IMR-90 (cell line): ENCODE data around the gene PRSS56. TPM values are rescaled to one million over a fixed set of nuclear protein-coding genes. Genes with fewer than 3 reads are reported as not detected.

Experiments used
- ATAC-seq: fragments of 200-7000 bp; cut with Tn5 transposase; 2 replicates; pipeline ENCODE4 v1.9.1; 2020; ENCODE audit warnings: low read depth, mild to moderate bottlenecking, moderate library complexity
- BruUV-seq: library from RNA; stranded (reverse); fragments of 400-500 nt; replicated peaks from 2 replicates; lab custom pipeline; 2021; lab: Mats Ljungman, UMichigan
- CTCF ChIA-PET: fragments of 300-600 bp; formaldehyde crosslinking; extraction: SDS; loops from one replicate; lab custom pipeline; 2021; ENCODE audit warnings: antibody characterized with exemption; lab: Yijun Ruan, JAX
- POLR2A ChIA-PET: fragments of 300-600 bp; sonication (Branson Sonifier 250); formaldehyde crosslinking; loops from one replicate; lab custom pipeline; 2022; ENCODE audit warnings: antibody characterized with exemption; ENCODE audit not compliant: unreplicated experiment; lab: Charles Lee
- DNase-seq: peaks from one replicate; pipeline ENCODE4 v3.0.0; 2013
- H2AFZ ChIP-seq: replicated peaks from 2 replicates; pipeline ENCODE3; 2013; ENCODE audit warnings: low read length, mild to moderate bottlenecking; ENCODE audit not compliant: poor library complexity
- H2AK5ac ChIP-seq: 2 replicates; pipeline ENCODE4 v1.6.1; 2013; ENCODE audit warnings: low read depth, low read length, inconsistent platforms
- H2AK9ac ChIP-seq: replicated peaks from 2 replicates; pipeline ENCODE3; 2013; ENCODE audit warnings: mild to moderate bottlenecking, low read depth, low read length, moderate library complexity; ENCODE audit not compliant: poor library complexity
- H2BK120ac ChIP-seq: 2 replicates; pipeline ENCODE4 v1.6.1; 2013; ENCODE audit warnings: low read depth, low read length, inconsistent platforms
- H2BK15ac ChIP-seq: 3 replicates; pipeline ENCODE4 v1.6.1; 2013; ENCODE audit warnings: low read depth, low read length, inconsistent platforms
- H2BK20ac ChIP-seq: 2 replicates; pipeline ENCODE4 v1.6.1; 2013; ENCODE audit warnings: low read depth, mild to moderate bottlenecking, inconsistent platforms, low read length, moderate library complexity
- H2BK5ac ChIP-seq: 2 replicates; pipeline ENCODE4 v1.6.1; 2013; ENCODE audit warnings: mild to moderate bottlenecking, low read depth, low read length, inconsistent platforms; ENCODE audit not compliant: poor library complexity, severe bottlenecking
- H3K14ac ChIP-seq: replicated peaks from 2 replicates; pipeline ENCODE4 v1.6.1; 2013; ENCODE audit warnings: low read depth, low read length, inconsistent platforms
- H3K18ac ChIP-seq: 2 replicates; pipeline ENCODE4 v1.6.1; 2013; ENCODE audit warnings: low read depth, low read length, control low read depth
- H3K23ac ChIP-seq: 2 replicates; pipeline ENCODE4 v1.6.1; 2013; ENCODE audit warnings: low read depth, low read length, inconsistent platforms
- H3K27ac ChIP-seq: 2 replicates; pipeline ENCODE4 v1.5.1; 2013; ENCODE audit warnings: mild to moderate bottlenecking, control low read depth, low read length; ENCODE audit not compliant: insufficient read depth
- H3K27me3 ChIP-seq: 2 replicates; pipeline ENCODE4 v1.6.1; 2013; ENCODE audit warnings: low read length; ENCODE audit not compliant: control insufficient read depth, insufficient read depth
- H3K36me3 ChIP-seq: 2 replicates; pipeline ENCODE4 v1.6.1; 2013; ENCODE audit warnings: low read length, mixed read lengths; ENCODE audit not compliant: control insufficient read depth, insufficient read depth
- H3K4ac ChIP-seq: 2 replicates; pipeline ENCODE4 v1.6.1; 2013; ENCODE audit warnings: low read depth, low read length, inconsistent platforms
- H3K4me1 ChIP-seq: 2 replicates; pipeline ENCODE4 v1.6.1; 2013; ENCODE audit warnings: low read length, mixed read lengths; ENCODE audit not compliant: control insufficient read depth, insufficient read depth
- H3K4me2 ChIP-seq: 2 replicates; pipeline ENCODE4 v1.6.1; 2013; ENCODE audit warnings: low read depth, mild to moderate bottlenecking, control low read depth, low read length, moderate library complexity
- H3K4me3 ChIP-seq: 2 replicates; pipeline ENCODE4 v1.5.1; 2013; ENCODE audit warnings: low read depth, mild to moderate bottlenecking, control low read depth, low read length, moderate library complexity; ENCODE audit not compliant: insufficient read depth
- H3K56ac ChIP-seq: 2 replicates; pipeline ENCODE4 v1.6.1; 2013; ENCODE audit warnings: low read length, inconsistent platforms; ENCODE audit not compliant: insufficient read depth; ENCODE audit errors: extremely low read depth
- H3K79me1 ChIP-seq, 2 experiments: 2 replicates each; pipeline ENCODE4 v1.6.1; 2013; ENCODE audit warnings: low read length in 2 of 2, inconsistent platforms in 1 of 2, low read depth in 1 of 2
- H3K9ac ChIP-seq: 2 replicates; pipeline ENCODE4 v1.6.1; 2013; ENCODE audit warnings: low read depth, low read length, control low read depth
- H3K9me1 ChIP-seq: 2 replicates; pipeline ENCODE4 v1.6.1; 2013; ENCODE audit warnings: low read length, inconsistent platforms; ENCODE audit not compliant: insufficient read depth
- H3K9me3 ChIP-seq: 2 replicates; pipeline ENCODE4 v1.6.1; 2013; ENCODE audit warnings: low read length; ENCODE audit not compliant: control insufficient read depth, insufficient read depth
- H4K20me1 ChIP-seq: 2 replicates; pipeline ENCODE4 v1.6.1; 2013; ENCODE audit warnings: low read length, inconsistent platforms; ENCODE audit not compliant: insufficient read depth
- H4K5ac ChIP-seq: 2 replicates; pipeline ENCODE4 v1.6.1; 2013; ENCODE audit warnings: mild to moderate bottlenecking, low read depth, low read length, control low read depth
- H4K8ac ChIP-seq, 2 experiments: 2 replicates each; pipeline ENCODE4 v1.6.1; 2013; ENCODE audit warnings: low read depth in 2 of 2, low read length in 2 of 2, control low read depth in 1 of 2, inconsistent platforms in 1 of 2
- H4K91ac ChIP-seq: 2 replicates; pipeline ENCODE4 v1.6.1; 2013; ENCODE audit warnings: low read depth, low read length, inconsistent platforms; ENCODE audit not compliant: insufficient read depth
- BHLHE40 ChIP-seq: fragments of 150-350 bp; IDR thresholded peaks from 2 replicates; pipeline ENCODE4 v1.6.1; 2016; ENCODE audit warnings: mild to moderate bottlenecking, low read depth, low read length
- CEBPB ChIP-seq: IDR thresholded peaks from 2 replicates; pipeline ENCODE4 v1.6.1; 2012; ENCODE audit warnings: low read depth, low read length, improper control_type of control experiment
- CHD1 ChIP-seq: IDR thresholded peaks from 2 replicates; pipeline ENCODE4 v1.6.1; 2012; ENCODE audit warnings: low read depth, low read length, improper control_type of control experiment
- CTCF ChIP-seq: conservative IDR thresholded peaks from 2 replicates; pipeline ENCODE4 v1.5.1; 2012; ENCODE audit warnings: mild to moderate bottlenecking, low read depth, low read length, improper control_type of control experiment
- FOS ChIP-seq: fragments of 150-350 bp; IDR thresholded peaks from 2 replicates; pipeline ENCODE4 v1.6.1; 2016; ENCODE audit warnings: low read depth, low read length
- MAFK ChIP-seq: IDR thresholded peaks from 2 replicates; pipeline ENCODE4 v1.6.1; 2012; ENCODE audit warnings: low read depth, low read length, improper control_type of control experiment
- MXI1 ChIP-seq: IDR thresholded peaks from 2 replicates; pipeline ENCODE4 v1.6.1; 2012; ENCODE audit warnings: low read depth, mild to moderate bottlenecking, low read length, moderate library complexity, borderline replicate concordance
- POLR2A ChIP-seq: IDR thresholded peaks from 2 replicates; pipeline ENCODE4 v1.6.1; 2012; ENCODE audit warnings: mild to moderate bottlenecking, low read depth, low read length
- RAD21 ChIP-seq: IDR thresholded peaks from 2 replicates; pipeline ENCODE4 v1.6.1; 2012; ENCODE audit warnings: low read length, improper control_type of control experiment
- RCOR1 ChIP-seq: IDR thresholded peaks from 2 replicates; pipeline ENCODE4 v1.6.1; 2012; ENCODE audit warnings: mild to moderate bottlenecking, low read length, improper control_type of control experiment; ENCODE audit not compliant: insufficient replicate concordance
- RFX5 ChIP-seq: IDR thresholded peaks from 2 replicates; pipeline ENCODE4 v1.8.0; 2012; ENCODE audit warnings: low read depth, mild to moderate bottlenecking, low read length, moderate library complexity
- SMC3 ChIP-seq: fragments of 150-350 bp; IDR thresholded peaks from 2 replicates; pipeline ENCODE4 v1.6.1; 2016; ENCODE audit warnings: low read depth, mild to moderate bottlenecking, antibody characterized with exemption, low read length, moderate library complexity
- WGBS, 2 experiments: methylation state at CpG; one replicate each; pipeline versions ENCODE4 v1.1.5 to v1.1.7; 2013; ENCODE audit warnings: missing lambda C conversion rate in 2 of 2; ENCODE audit not compliant: insufficient read length in 1 of 2; ENCODE audit errors: extremely low coverage in 2 of 2; 5-methylcytosine and 5-hydroxymethylcytosine counted together
- dilution Hi-C: fragments of 300-500 bp; cut with HindIII; formaldehyde crosslinking; loops from one replicate; pipeline ENCODE4 v1.14.3; 2018; ENCODE audit warnings: low sequenced_read_pairs; ENCODE audit not compliant: unreplicated experiment
- in situ Hi-C: fragments of 300-500 bp; cut with MboI; formaldehyde crosslinking; loops from 3 replicates; pipeline ENCODE4 v1.14.3; 2019; ENCODE audit warnings: low sequenced_read_pairs, inconsistent platforms, mixed read lengths
- intact Hi-C: fragments of 100-400 bp; cut with micrococcal nuclease; formaldehyde crosslinking; loops from 2 replicates; pipeline ENCODE4 v1.10.0; 2022
- polyA plus RNA-seq, 3 experiments: library from polyadenylated mRNA; depleted of rRNA; stranded (reverse); fragments of >200 nt; gene quantifications; 2 replicates each; pipeline ENCODE4 v1.2.3, GENCODE V29; 2012; ENCODE audit warnings: low replicate concordance in 1 of 3
- total RNA-seq: library from RNA; depleted of rRNA; stranded (reverse); fragments of >200 nt; gene quantifications from 2 replicates; pipeline ENCODE4 v1.2.3, GENCODE V29; 2012
- TF ChIP-seq, protein P1 (sequence below): fragments of 150-350 bp; IDR thresholded peaks from 2 replicates; pipeline ENCODE4 v1.6.1; 2017; ENCODE audit warnings: mild to moderate bottlenecking, antibody characterized with exemption, low read length, low read depth

PRSS56 gene
- total and polyA plus RNA-seq, 2 of the 4 experiments (the other 2 are of a cell fraction), result not detected

DNA sequence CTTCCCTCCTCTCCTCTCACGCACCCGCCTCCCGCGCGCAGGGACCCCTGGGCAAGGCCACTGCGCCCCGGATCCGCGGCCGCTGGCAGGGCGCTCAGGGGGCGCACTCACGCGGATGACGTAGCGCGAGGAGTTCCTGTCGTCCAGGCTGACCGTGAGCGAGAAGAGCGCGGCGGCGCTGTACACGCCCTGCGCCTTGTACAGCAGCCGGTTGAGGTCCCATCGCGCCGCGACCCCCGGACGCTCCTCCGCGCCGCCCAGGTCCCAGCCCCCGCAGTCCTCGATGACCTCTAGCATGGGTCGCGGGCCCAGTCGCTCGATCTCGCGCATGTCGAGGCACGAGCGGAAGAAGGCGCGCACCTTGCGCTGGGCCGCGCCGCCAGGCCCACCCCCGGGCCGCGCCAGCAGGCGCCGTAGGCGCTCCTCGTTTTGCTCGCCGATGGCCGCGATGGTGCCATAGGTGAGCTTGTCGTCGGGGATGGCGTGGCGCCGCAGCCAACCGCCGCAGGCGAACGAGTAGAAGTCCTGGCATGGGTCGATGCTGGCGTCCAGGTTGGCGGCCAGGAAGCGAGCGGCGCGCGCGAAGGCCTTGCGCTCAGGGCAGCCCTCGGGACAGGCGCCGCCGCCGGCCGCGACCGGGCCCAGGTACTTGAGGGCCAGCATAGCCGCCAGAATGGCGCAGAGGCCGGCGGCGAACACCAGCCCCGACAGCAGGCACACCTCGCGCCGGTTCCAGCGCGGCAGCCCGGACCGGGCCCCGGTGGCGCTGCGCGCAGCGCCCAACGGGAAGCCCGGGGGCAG, 34.2 kb upstream of the PRSS56 start (continued):
- TF ChIP-seq RAD21, result no peak

GRCh38 chr2:232486558-232487384, 33.4 kb upstream of the PRSS56 start:
- Histone ChIP-seq H2BK120ac (no peak overlapping the region), H2BK5ac (no peak overlapping the region), H2AK9ac (no peak overlapping the region), H3K18ac (no peak overlapping the region), H4K5ac (no peak overlapping the region), H3K4me2 (no peak overlapping the region), H2BK20ac (no peak overlapping the region), H3K27ac (no peak overlapping the region), H3K4me1 (no peaks in the 10 kb centered on the region; the same call in 1 of the 2 replicates), H2BK15ac (no peak overlapping the region), H3K79me1 (no peaks in the 10 kb centered on the region), H3K9ac (no peak overlapping the region), H3K27me3 (peaks cover 66% of the 10 kb centered on the region), H3K56ac (no peak overlapping the region), H4K20me1 (no peaks in the 10 kb centered on the region; the same call in 1 of the 2 replicates), H3K23ac (no peak overlapping the region), H2AK5ac (no peak overlapping the region), H3K9me1 (no peaks in the 10 kb centered on the region), H3K4ac (no peak overlapping the region), H4K8ac (no peak overlapping the region), H3K14ac (no peak overlapping the region), H4K91ac (no peak overlapping the region), H3K36me3 (no peaks in the 10 kb centered on the region), H3K9me3 (no peaks in the 10 kb centered on the region), H3K4me3 (no peak overlapping the region), H2AFZ (no peak overlapping the region)
- ChIA-PET POLR2A (no interaction called here), CTCF (no interaction called here)
- dilution Hi-C loops, result no loop called here
- intact Hi-C loops, result no loop called here
- in situ Hi-C loops, result no loop called here
- BruUV-seq, result no TSS peak
- ATAC-seq (no peak), DNase-seq (no peak)
- WGBS, 2 experiments, result 2% methylated on average over 31 of the region's 74 CpGs; no CpG with 5 or more reads in 1 of the 2 experiments
- TF ChIP-seq SMC3 (no peak), MXI1 (no peak), BHLHE40 (no peak), MAFK (no peak), CTCF (no peak), CEBPB (no peak), RFX5 (no peak), RCOR1 (no peak), POLR2A (no peak), RAD21 (no peak), FOS (no peak), CHD1 (no peak)
- TF ChIP-seq, protein P1, sequence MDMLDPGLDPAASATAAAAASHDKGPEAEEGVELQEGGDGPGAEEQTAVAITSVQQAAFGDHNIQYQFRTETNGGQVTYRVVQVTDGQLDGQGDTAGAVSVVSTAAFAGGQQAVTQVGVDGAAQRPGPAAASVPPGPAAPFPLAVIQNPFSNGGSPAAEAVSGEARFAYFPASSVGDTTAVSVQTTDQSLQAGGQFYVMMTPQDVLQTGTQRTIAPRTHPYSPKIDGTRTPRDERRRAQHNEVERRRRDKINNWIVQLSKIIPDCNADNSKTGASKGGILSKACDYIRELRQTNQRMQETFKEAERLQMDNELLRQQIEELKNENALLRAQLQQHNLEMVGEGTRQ, result no peak
